GM10266 (cell line): ENCODE results near the gene DPYSL5.
"Not testable (repeated sequence)": the region's sequence is repeated elsewhere in the genome, so short reads cannot be mapped to it uniquely, and the experiment has no call there.

ENCODE experiments used
- DNase-seq: peaks from one replicate; pipeline ENCODE4 v3.0.0; 2012; ENCODE audit errors: extremely low spot score
- TF ChIP-seq, protein P1 (sequence below): IDR thresholded peaks from 2 replicates; pipeline ENCODE4 v1.5.1; 2012; ENCODE audit warnings: mild to moderate bottlenecking, low read depth; ENCODE audit not compliant: control insufficient read depth, insufficient read depth; ENCODE audit errors: missing control alignments

The DPYSL5 gene

DNA sequence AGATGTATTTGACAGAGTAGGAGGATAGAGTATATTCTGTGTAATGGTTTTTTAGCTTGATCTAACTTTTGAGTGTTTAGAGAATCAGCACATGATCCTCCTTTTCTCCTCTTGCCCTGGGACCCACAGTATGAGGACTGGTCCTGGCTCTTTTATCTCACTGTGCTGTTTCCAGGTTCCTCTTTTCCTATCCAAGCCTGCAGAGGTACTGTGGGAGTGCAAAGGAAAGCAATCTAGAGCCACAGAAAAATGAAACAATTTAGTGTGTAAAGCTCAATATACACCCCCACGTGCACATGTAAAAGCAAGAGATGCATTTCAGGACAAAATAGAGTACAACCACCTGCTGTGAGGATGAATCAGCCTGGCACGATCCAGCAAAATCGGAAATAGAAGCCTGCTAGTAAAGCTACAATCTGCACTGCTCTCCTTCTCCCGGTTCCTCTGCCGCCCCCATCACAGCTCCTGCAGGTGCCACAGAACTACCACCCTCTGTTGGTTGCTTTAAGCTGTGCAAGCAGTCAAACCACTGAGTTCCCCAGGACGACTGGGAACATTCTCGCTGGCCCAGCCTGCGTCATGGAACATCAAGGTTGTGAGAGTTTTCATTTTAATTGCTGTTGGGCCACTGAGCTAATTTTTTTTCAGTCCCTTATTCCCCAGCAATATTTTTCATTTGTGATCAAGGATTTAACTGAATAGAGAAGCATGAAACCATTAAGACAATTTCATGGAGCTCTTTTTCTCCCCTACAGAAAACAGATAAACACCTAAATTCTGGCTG lies 74.7 kb downstream of the DPYSL5 start:
- DNase-seq, result peak; percentile 55
- TF ChIP-seq, protein P1, sequence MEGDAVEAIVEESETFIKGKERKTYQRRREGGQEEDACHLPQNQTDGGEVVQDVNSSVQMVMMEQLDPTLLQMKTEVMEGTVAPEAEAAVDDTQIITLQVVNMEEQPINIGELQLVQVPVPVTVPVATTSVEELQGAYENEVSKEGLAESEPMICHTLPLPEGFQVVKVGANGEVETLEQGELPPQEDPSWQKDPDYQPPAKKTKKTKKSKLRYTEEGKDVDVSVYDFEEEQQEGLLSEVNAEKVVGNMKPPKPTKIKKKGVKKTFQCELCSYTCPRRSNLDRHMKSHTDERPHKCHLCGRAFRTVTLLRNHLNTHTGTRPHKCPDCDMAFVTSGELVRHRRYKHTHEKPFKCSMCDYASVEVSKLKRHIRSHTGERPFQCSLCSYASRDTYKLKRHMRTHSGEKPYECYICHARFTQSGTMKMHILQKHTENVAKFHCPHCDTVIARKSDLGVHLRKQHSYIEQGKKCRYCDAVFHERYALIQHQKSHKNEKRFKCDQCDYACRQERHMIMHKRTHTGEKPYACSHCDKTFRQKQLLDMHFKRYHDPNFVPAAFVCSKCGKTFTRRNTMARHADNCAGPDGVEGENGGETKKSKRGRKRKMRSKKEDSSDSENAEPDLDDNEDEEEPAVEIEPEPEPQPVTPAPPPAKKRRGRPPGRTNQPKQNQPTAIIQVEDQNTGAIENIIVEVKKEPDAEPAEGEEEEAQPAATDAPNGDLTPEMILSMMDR, result peak; percentile 60

DNA sequence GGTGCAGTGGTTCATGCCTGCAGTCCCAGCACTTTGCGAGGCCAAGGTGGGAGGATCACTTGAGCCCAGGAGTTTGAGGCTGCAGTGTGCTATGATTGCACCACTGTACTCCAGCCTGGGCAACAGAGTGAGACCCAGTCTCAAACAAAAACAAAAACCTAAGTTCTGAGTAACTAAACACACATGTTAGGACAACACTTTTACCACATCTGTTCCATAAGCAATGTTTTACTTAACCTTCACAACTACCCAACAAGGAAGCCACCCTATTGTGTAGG lies 75.2 kb downstream of the DPYSL5 start:
- not testable (repeated sequence) for DNase-seq

DNA sequence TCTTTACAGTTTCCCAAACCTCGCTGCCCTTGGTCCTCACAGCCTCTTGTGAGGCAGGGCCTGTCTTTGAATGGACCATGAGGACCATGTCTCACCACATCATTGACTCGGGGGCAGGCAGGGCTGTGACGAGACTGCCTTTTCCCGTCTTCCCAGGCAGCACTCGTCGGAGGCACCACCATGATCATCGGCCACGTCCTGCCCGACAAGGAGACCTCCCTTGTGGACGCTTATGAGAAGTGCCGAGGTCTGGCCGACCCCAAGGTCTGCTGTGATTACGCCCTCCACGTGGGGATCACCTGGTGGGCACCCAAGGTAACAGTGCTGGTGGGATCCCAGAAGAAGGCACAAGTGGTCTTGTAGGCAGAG lies 76.8 kb downstream of the DPYSL5 start:
- DNase-seq, result no peak
- TF ChIP-seq, protein P1, result no peak

DNA sequence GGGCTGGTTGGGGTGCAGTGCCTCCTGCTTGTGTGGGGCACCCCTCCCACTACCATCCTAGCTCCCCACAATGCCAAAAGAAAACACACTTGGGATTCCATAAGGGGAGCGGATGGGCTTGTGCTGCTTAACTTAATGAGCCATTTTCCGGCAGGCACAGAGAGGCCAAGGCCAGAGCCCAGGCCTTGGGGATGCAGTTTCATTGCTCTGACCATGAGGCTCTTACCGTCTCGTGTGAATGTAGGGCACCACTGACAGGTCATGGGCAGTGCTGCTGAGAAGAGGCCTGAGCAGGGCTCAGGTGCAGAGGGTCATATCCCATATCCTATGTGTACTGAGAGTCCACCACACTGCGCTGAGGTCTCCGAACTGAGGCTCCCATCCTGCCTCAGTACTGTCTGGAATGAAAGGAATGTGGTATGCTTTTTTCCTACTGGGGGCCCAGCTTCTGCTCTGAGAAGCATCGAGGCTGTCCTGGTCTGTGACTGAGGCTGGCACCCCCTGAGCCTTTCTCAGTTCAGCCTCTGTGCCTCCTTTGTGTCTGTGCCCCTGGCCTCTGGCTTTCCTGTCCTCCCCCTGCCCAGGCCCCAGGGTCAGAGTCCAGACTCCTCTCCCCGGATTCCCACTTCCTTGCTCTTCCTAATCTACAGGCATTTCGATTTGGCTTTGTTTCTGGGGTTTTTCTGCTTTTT lies 77.3 kb downstream of the DPYSL5 start:
- DNase-seq, result no peak
- TF ChIP-seq, protein P1, result no peak

DNA sequence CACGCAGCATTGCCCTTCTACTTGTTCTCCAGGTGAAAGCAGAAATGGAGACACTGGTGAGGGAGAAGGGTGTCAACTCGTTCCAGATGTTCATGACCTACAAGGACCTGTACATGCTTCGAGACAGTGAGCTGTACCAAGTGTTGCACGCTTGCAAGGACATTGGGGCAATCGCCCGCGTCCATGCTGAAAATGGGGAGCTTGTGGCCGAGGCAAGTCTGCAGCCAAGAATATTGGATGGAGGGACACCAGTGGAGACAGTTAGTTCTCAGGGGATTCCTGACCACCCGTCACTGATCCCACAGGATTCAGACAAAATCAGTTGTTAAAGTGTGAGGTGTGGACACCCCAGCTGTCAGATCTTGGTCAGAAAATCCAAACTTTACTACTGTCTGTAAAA lies 79.3 kb downstream of the DPYSL5 start:
- TF ChIP-seq, protein P1, result no peak
- no peak for DNase-seq

DNA sequence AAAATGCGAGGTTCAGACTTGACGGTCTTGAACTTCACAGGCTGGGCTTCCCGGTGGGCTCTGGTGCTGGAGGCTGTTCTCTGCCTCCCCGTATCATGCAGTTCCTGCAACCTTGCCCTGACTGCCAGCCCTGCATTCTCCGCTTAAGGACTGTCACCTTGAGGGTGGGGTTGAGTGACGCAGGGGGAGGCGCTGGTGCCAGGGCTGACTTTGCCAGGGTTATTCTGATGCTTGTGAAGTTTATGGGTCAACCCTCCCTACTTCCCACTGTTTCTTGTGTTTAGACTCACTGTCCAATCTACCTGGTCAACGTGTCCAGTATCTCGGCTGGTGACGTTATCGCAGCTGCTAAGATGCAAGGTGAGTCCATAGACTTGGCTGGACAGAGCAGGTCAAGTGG lies 85.0 kb downstream of the DPYSL5 start:
- DNase-seq, result no peak
- TF ChIP-seq, protein P1, result no peak

DNA sequence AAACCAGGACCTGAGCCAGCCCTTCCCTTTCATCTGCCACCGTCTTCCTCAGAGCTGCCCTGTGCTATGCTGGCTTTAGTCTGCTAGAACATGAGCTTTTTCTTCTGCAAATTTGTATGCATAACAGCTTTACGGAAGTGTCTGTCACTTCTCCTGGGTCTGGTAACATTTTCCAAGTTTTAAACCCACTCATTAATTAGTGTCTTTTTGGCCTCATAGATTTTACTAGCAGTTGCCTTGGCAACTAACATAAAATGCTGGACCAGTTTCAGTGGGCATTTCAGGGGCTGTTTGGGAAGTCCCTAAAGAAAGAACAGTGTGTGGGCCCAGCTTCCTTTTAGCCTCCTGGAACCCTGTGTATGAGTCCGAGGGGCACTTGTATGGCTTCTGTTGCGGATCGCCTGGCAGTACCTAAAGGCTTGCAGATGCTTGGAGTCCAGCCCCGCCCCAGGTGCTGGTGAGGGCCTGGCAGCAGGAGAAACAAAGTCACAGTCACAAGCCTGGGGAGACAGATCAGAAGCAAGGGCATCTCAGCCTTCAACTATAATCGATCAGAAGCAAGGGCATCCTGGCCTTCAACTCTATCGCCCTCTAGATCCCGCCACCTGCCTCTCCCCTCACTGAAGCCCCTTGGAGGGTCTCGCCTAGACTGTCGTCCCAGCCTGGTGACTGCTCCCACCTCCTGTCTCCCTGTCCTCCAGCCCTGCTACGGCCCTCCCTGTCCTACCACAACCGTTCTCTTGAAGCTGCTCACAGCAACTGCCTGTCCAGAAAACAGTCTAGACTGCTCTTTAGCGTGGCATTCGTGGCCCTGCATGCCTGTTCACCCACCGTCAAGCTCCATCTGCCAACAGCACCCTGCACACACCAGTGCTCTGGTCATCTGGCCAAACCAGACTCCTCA lies 85.8 kb downstream of the DPYSL5 start:
- no peak for DNase-seq
- TF ChIP-seq, protein P1, result no peak
